GM23338 (cell line): ENCODE results near the gene MYCBPAP.

ENCODE experiments used
- CTCF ChIP-seq, 2 experiments: fragments of 200-600 bp in 1 of 2; sonication (generic) in 1 of 2; conservative IDR thresholded peaks; 2 replicates each; pipeline versions ENCODE4 v1.5.1 to v1.6.1; 2016 to 2017; ENCODE audit warnings: antibody characterized with exemption in 2 of 2, low read depth in 2 of 2, mild to moderate bottlenecking in 2 of 2, moderate library complexity in 1 of 2
- NANOG ChIP-seq: IDR thresholded peaks from 2 replicates; pipeline ENCODE4 v1.6.1; 2016; ENCODE audit warnings: antibody characterized with exemption, borderline replicate concordance

GRCh38 chr17:50484386-50485155 lies 23.7 kb upstream of the MYCBPAP start:
- TF ChIP-seq CTCF (conservative IDR thresholded peaks at IDR 0.05; ENCODE audit: low read depth in 2 of 2) = no peak
- TF ChIP-seq NANOG = no peak
